Rectal smooth muscle tissue (tissue), 1 donor: ENCODE results near the gene F2RL1.
"Not testable (repeated sequence)": the region's sequence is repeated elsewhere in the genome, so short reads cannot be mapped to it uniquely, and the experiment has no call there.

Experiments
- H3K27ac ChIP-seq: one replicate; pipeline ENCODE4 v1.7.0; 2013; ENCODE audit warnings: low read depth, low read length, inconsistent platforms
- H3K27me3 ChIP-seq: one replicate; pipeline ENCODE4 v1.7.0; 2013; ENCODE audit warnings: low read length; ENCODE audit not compliant: control insufficient read depth, insufficient read depth
- H3K36me3 ChIP-seq: one replicate; pipeline ENCODE4 v1.7.0; 2013; ENCODE audit warnings: low read length; ENCODE audit not compliant: control insufficient read depth, insufficient read depth
- H3K4me1 ChIP-seq: one replicate; pipeline ENCODE4 v1.7.0; 2013; ENCODE audit warnings: low read length; ENCODE audit not compliant: control insufficient read depth, insufficient read depth
- H3K4me3 ChIP-seq: one replicate; pipeline ENCODE4 v1.7.0; 2013; ENCODE audit warnings: low read length
- H3K9ac ChIP-seq: one replicate; pipeline ENCODE4 v1.7.0; 2013; ENCODE audit warnings: low read length

F2RL1 gene

DNA sequence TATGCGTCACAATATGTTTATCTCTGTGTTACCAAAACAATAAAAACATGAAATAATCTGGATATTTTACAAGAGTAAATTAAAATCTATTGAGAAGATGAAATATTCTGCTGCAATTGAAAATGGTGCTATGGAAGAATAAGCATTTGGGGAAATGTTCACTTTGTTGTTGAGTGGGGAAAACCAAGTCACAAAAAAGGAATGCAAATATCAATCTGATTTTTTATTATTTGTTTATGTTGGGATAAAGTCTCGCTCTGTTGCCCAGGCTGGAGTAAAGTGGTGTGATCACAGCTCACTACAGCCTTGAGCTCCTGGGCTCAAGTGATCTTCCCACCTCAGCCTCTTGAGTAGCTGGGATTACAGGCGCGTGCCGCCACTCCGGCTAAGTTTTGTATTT is 8.6 kb upstream of the F2RL1 start:
- H3K36me3 ChIP-seq: no peaks in the 10 kb centered on the region
- H3K9ac ChIP-seq: no peak overlapping the region
- H3K4me3 ChIP-seq: no peak overlapping the region
- H3K4me1 ChIP-seq: no peaks in the 10 kb centered on the region
- no peaks in the 10 kb centered on the region for H3K27me3 ChIP-seq
- H3K27ac ChIP-seq: no peak overlapping the region

DNA sequence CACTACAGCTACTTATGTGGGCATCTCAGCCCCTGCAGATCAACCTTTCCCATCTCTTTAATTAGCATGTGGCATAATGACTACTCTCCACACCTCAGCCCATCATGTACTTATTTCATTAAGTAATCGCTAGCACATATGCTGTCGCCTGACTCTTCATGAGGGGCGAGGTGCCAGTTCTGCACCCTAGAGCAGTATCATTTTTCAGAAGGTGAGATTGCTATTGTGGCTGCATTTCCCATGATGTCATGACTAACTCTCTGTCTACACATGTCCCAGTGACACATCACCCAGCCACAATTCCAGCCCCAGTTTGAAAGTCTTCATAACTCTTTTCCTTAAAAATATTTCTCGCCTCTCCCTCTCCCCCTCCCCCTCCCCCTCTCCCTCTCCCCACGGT is 7.6 kb upstream of the F2RL1 start:
- Histone ChIP-seq H3K9ac (no peak overlapping the region), H3K36me3 (no peaks in the 10 kb centered on the region), H3K27me3 (no peaks in the 10 kb centered on the region), H3K4me1 (no peaks in the 10 kb centered on the region), H3K27ac (no peak overlapping the region), H3K4me3 (no peak overlapping the region)

DNA sequence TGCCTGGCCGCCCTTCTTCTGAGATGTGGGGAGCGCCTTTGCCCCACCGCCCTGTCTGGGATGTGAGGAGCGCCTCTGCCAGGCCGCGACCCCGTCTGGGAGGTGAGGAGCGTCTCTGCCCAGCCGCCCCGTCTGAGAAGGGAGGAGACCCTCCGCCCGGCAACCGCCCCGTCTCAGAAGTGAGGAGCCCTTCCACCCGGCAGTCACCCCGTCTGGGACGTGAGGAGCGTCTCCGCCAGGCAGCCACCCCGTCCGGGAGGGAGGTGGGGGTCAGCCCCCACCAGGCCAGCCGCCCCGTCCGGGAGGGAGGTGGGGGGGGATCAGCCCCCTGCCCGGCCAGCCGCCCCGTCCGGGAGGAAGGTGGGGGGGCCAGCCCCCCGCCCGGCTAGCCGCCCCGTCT is 6.6 kb upstream of the F2RL1 start:
- not testable (repeated sequence) for H3K27ac ChIP-seq, H3K27me3 ChIP-seq, H3K4me3 ChIP-seq, H3K4me1 ChIP-seq, H3K36me3 ChIP-seq, H3K9ac ChIP-seq

DNA sequence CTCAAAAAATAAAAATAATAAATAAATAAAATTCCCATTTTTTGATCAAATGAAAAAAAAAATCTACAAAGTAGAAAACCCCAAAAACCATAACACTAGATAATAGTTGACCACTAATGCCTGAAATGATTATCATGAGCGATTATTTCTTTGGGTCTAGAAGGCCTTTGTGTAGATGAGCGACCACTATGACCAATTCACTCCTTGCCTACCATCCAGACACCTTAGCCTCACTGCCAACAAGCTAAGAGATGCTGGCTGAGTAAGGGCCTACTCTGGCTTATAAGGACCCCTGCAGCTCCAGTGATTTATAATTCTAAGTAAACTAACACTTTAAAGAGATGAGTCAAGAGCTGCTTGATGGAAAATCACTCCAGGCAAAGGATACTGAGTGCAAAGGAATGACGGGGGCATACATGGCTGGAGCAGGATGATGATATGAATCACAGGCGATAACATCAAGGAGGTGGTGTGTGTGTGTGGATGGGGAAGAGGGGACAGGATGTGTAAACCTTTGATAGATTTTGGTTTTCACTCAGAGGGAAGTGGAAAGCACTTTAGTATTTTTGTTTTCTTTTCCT is 4.8 kb upstream of the F2RL1 start:
- Histone ChIP-seq H3K27ac (no peak overlapping the region), H3K9ac (no peak overlapping the region), H3K4me3 (no peak overlapping the region), H3K36me3 (no peaks in the 10 kb centered on the region), H3K4me1 (no peaks in the 10 kb centered on the region), H3K27me3 (no peaks in the 10 kb centered on the region)

DNA sequence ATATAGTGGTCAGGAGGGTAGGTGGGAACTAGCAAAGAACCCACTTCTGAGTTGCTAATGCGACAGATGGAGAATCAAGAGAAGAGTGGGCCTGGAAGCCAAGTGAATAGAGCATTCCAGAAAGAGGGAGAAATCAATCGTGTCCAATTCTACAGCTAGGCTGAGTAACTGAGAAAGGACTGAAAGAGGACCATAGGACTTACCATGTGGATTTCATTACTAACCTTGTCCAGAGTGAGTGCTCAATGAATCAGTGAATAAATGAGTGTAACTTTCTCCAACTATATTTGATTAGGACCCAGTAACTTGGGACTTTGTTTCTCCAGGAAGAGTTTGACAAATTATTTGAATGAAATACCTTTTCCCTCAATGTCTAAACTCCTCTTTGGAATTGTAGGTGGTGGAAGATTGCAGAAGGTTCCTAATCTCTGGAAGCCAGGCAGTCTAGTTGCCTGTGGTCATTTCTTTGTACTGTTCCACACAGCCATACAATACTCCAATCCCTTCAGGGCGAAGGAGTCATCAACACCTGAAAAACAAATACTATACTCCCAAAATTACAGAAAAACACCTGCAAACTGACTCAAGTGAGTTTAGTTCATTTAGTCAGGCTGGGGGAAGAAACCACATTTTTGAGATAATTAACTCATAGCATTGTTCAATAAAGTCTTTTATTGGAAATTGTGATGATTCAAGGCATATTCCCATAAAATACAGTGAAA is 2.6 kb upstream of the F2RL1 start:
- no peak overlapping the region for H3K4me3 ChIP-seq
- H3K27ac ChIP-seq: no peak overlapping the region
- H3K27me3 ChIP-seq: peaks cover 4% of the 10 kb centered on the region
- no peaks in the 10 kb centered on the region for H3K4me1 ChIP-seq
- no peak overlapping the region for H3K9ac ChIP-seq
- no peaks in the 10 kb centered on the region for H3K36me3 ChIP-seq

DNA sequence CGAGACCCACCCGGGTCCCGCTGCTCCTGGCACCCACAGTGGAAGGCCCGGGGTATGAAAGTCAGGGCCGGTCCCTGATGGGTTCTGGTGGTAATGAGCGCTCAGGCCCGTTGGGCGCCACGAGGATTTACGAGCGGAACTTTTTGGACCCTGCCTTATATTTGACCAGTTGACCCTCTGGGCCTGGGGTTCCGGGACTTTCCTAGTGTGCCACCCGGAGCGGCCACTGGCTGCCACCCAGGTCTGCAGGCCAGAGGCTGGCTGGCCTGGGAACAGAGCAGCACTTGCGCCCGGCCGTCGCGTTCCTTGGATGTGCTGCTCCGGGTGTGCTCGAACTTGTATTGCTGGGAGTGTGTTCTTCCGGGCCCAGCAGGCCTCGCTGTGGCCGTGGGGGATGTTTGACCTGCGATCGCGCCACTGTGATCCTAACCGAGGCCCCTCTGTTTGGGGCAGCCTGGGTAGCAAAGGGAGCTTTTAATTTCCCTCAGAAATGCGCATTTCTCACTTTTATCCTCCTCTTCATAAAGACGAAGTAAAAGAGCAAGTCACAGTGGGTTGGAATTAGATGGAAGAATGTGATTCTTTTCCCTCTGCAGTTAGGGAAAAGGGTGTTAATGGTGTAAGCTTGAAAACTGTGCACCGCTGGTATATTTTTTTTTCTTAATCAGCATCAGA is 1.2 kb downstream of the F2RL1 start:
- Histone ChIP-seq H3K4me1 (no peaks in the 10 kb centered on the region), H3K27ac (no peak overlapping the region), H3K9ac (peak overlapping the region; percentile 3), H3K27me3 (peaks cover 4% of the 10 kb centered on the region), H3K36me3 (no peaks in the 10 kb centered on the region), H3K4me3 (peak overlapping the region; percentile 84)

DNA sequence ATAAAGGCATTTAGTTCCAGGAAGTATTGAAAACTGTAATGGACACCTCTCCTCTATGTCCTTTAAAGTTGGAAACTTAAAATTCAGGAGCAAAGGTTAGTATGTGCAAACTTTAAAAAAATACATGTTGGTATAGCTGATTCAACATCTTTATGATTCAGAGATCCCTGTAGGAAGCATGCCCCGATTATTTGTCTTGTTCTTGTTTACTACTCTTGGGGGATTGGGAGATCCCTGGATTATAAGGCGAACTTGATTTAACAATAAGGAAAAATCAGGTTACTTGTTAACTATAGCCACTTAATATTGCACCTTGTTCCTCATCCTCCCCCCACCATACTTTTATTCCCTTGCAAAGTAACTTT is 1.7 kb downstream of the F2RL1 start:
- Histone ChIP-seq H3K4me3 (peak overlapping the region; percentile 84), H3K27me3 (peaks cover 4% of the 10 kb centered on the region), H3K4me1 (no peaks in the 10 kb centered on the region), H3K9ac (no peak overlapping the region), H3K36me3 (no peaks in the 10 kb centered on the region), H3K27ac (no peak overlapping the region)

DNA sequence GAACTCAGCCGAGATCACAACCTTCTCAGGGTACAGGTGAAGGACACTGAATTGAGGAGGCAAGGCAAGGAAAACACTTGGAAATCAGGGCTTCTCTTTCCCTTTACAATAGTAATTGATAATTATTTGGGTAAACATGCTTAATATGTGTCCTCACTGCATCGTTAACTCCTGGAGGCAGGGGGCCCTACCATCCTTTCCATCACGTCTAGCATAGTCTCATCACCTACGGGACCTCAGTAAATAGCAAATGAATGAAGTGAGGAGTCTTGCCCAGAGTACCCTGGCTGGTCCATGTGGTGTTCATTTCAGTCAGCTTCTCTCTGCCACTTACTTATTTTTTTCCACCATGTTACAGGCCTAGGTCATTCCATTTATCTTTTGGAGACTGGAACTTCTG is 2.3 kb downstream of the F2RL1 start:
- Histone ChIP-seq H3K36me3 (no peaks in the 10 kb centered on the region), H3K9ac (no peak overlapping the region), H3K4me1 (no peaks in the 10 kb centered on the region), H3K27ac (no peak overlapping the region), H3K4me3 (peak overlapping the region; percentile 39), H3K27me3 (peaks cover 4% of the 10 kb centered on the region)

DNA sequence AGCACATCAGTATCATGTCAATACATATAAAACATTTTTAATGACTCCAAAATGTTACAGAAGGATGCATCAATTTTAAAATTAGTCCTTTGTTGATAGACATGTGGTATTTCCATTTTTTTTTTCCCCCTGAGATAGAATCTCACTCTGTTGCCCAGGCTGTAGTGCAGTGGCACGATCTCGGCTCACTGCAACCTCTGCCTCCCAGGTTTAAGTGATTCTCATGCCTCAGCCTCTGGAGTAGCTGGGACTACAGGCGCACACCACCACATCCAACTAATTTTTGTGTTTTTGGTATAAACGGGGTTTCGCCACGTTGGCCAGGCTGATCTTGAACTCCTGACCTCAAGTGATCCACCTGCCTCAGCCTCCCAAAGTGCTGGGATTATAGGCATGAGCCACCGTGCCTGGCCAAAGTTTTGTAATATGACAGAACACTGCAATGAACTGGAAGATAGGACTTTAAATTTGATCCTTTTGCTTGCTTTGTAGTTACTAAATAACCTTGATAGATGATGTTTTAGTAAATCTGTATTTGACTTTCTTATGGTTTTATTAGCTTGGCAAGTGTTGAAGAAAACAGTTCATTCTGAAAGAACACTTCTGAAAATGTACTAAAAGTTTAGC is 3.4 kb downstream of the F2RL1 start:
- not testable (repeated sequence) for H3K4me3 ChIP-seq, H3K36me3 ChIP-seq, H3K27ac ChIP-seq, H3K4me1 ChIP-seq, H3K27me3 ChIP-seq, H3K9ac ChIP-seq

DNA sequence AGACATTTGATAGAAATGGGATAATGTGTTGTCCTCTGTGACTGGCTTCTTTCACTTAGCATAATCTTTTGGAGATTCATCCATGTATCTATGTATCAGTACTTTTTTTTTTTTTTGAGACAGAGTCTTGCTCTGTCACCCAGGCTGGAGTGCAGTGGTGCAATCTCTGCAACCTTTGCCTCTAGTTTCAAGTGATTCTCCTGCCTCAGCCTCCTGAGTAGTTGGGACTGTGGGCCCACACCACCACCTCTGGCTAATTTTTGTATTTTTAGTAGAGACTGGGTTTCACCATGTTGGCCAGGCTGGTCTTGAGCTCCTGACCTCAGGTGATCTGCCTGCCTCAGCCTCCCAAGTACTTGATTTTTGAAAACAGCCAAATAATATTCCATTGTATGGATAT is 7.6 kb downstream of the F2RL1 start:
- H3K9ac ChIP-seq, H3K27me3 ChIP-seq, H3K36me3 ChIP-seq, H3K4me3 ChIP-seq, H3K27ac ChIP-seq, H3K4me1 ChIP-seq: not testable (repeated sequence)

DNA sequence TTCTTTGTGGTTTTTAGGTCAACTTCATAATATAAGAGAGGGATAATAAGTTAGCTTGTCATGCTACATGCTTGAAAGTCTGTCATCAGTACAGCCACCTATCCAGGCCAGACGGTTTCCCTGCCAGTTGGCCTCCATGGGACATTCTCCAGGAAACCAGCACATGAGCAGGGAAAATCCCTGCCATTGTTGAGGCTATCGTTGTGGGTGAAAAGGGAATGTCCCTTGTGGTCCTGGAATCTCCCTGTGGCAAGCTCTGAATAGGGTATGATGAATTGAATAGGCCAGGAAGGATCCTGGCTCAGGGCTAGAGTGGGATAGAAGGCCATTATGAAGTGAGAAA is 12.3 kb downstream of the F2RL1 start:
- Histone ChIP-seq H3K9ac (no peak overlapping the region), H3K36me3 (no peaks in the 10 kb centered on the region), H3K27me3 (no peaks in the 10 kb centered on the region), H3K4me3 (no peak overlapping the region), H3K27ac (no peak overlapping the region), H3K4me1 (no peaks in the 10 kb centered on the region)

DNA sequence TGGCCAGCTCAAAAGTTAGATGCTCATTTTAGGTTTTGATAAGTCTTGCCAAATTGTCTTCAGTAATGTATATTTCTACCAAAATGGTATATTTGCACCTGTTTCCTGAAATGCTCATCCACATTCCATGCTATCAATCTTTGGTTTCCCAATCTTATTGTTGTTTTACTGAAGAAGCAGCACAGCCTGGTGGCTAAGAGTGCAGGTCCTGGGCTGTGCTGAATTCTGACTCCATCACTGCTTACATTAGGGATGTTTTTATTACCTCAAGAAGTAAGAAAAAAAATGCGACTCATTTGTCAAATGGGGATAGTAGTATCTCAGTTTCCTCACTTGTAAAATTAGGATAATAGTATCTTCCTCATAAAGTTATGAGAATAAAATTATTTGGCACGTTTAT is 17.4 kb downstream of the F2RL1 start:
- H3K36me3 ChIP-seq: no peaks in the 10 kb centered on the region
- H3K27me3 ChIP-seq: no peaks in the 10 kb centered on the region
- no peak overlapping the region for H3K27ac ChIP-seq
- H3K9ac ChIP-seq: no peak overlapping the region
- H3K4me3 ChIP-seq: no peak overlapping the region
- H3K4me1 ChIP-seq: no peaks in the 10 kb centered on the region

DNA sequence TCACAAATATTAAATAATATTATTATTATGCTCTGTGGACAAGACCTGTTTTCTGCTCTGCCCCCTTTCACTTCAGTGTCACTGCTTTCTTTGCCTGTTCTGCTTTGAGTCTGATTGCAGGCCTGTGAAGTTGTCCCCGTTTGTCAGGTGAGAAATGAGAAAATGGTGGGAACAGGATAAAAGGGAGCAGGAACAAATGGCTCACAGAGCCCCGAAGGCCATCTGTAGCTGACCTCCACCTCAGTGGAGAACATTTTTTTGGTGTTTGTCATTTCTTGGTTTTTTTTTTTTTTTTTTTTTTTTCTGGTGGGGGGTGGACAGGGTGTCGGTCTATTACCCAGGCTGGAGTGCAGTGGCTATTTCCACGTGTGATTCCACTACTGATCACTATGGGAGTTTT is 17.8 kb downstream of the F2RL1 start:
- no peaks in the 10 kb centered on the region for H3K36me3 ChIP-seq
- no peaks in the 10 kb centered on the region for H3K27me3 ChIP-seq
- H3K4me3 ChIP-seq: no peak overlapping the region
- no peak overlapping the region for H3K27ac ChIP-seq
- no peaks in the 10 kb centered on the region for H3K4me1 ChIP-seq
- no peak overlapping the region for H3K9ac ChIP-seq
